ENCODE measurements around the gene MAMDC2.

The MAMDC2 gene

DNA sequence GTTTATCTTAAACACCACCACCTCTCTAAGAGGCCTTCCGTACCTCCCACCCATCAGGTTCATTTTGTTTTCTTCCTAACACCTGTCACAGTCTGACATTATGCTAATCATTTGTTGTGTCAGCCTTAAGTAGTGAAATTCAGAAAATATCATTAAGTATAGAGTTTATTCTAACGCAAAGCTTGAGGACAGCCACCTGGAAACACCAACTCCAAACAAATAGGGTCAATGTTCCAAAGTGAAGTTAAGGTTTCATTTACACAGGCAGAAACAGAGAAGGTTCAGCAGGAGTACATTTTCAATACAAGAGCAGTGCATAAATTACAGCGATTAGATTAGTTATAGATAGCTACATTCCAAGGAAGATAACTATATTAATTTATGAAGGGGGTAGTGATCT, 213.9 kb downstream of the MAMDC2 start:
- H3F3A ChIP-seq (ENCODE audit: low read depth), result no peaks in the 10 kb centered on the region
- peaks cover 32% of the 10 kb centered on the region for H4K20me1 ChIP-seq (ENCODE audit: insufficient read depth, low read length, poor library complexity, severe bottlenecking)
- no peaks in the 10 kb centered on the region for H3K9me3 ChIP-seq (ENCODE audit: insufficient read depth, low read depth, low read length)
- H3K36me3 ChIP-seq (ENCODE audit: insufficient read depth, low read length), result no peaks in the 10 kb centered on the region
- H2AFZ ChIP-seq (ENCODE audit: low read length), result peak overlapping the region; percentile 96; the same call in 1 of the 2 replicates
- peak overlapping the region; percentile 92 for H3K4me2 ChIP-seq (ENCODE audit: low read depth, low read length, poor library complexity, severe bottlenecking)
- no peak for TF ChIP-seq EZH2phosphoT487 (IDR thresholded peaks at IDR 0.05; ENCODE audit: borderline replicate concordance)
- TF ChIP-seq, protein P1, sequence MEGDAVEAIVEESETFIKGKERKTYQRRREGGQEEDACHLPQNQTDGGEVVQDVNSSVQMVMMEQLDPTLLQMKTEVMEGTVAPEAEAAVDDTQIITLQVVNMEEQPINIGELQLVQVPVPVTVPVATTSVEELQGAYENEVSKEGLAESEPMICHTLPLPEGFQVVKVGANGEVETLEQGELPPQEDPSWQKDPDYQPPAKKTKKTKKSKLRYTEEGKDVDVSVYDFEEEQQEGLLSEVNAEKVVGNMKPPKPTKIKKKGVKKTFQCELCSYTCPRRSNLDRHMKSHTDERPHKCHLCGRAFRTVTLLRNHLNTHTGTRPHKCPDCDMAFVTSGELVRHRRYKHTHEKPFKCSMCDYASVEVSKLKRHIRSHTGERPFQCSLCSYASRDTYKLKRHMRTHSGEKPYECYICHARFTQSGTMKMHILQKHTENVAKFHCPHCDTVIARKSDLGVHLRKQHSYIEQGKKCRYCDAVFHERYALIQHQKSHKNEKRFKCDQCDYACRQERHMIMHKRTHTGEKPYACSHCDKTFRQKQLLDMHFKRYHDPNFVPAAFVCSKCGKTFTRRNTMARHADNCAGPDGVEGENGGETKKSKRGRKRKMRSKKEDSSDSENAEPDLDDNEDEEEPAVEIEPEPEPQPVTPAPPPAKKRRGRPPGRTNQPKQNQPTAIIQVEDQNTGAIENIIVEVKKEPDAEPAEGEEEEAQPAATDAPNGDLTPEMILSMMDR (conservative IDR thresholded peaks at IDR 0.05; ENCODE audit: low read length), result no peak
- no peaks in the 10 kb centered on the region for H3K9me2 ChIP-seq (replicated peaks; ENCODE audit: low read depth, low read length)
- peak overlapping the region; percentile 90 for H3K9ac ChIP-seq (ENCODE audit: low read depth, low read length, poor library complexity, severe bottlenecking)
- no peaks in the 10 kb centered on the region for H3K27me3 ChIP-seq (ENCODE audit: insufficient read depth, low read length, poor library complexity, severe bottlenecking)
- H3K79me2 ChIP-seq (ENCODE audit: insufficient read depth, low read length), result peaks cover 52% of the 10 kb centered on the region
- peaks cover 73% of the 10 kb centered on the region for H3K4me1 ChIP-seq (ENCODE audit: insufficient read depth, low read length, poor library complexity, severe bottlenecking)
- H3K4me3 ChIP-seq (ENCODE audit: low read length, poor library complexity, severe bottlenecking), result peak overlapping the region; percentile 79

DNA sequence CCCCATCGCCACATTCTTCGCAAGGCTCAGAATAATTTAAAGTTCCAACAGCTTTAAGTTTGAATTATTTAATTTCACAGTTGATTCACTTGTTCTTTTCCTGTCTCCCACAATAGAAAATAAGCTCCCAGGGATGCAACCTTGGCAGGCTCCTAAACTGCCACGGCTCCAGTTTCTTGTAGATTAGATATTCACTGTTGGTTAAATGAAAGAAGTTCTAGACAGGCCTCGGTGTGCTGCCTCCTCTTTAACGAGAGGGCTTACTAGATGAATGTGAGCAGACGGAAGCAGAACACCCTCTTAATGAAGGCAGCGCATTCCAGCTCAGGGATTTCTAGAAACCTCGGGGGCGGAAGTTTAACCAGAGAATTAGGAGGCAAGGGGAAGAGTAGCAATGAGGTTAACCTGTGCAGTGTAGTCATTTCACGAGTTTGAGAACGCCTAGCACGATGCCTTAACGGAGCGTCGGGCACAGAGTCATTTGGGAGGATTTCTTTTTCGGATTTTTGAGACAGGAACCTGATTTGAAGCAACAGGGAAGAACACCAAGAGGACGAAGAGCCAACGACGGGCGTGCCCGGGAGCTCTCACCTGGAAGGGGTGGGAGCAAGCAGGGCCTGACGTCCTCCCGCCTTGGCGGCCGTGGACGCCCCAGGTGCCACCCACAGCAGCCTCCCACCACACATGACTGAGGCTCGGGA, 214.5 kb downstream of the MAMDC2 start:
- TF ChIP-seq, protein P1 (conservative IDR thresholded peaks at IDR 0.05; ENCODE audit: low read length), result no peak
- no peak for TF ChIP-seq EZH2phosphoT487 (IDR thresholded peaks at IDR 0.05; ENCODE audit: borderline replicate concordance)
- Histone ChIP-seq H3K4me2 (ENCODE audit: low read depth, low read length, poor library complexity, severe bottlenecking) (peak overlapping the region; percentile 92), H2AFZ (ENCODE audit: low read length) (peak overlapping the region; percentile 96), H3K27me3 (ENCODE audit: insufficient read depth, low read length, poor library complexity, severe bottlenecking) (no peaks in the 10 kb centered on the region), H3K36me3 (ENCODE audit: insufficient read depth, low read length) (no peaks in the 10 kb centered on the region), H3K79me2 (ENCODE audit: insufficient read depth, low read length) (peaks cover 58% of the 10 kb centered on the region), H3K4me3 (ENCODE audit: low read length, poor library complexity, severe bottlenecking) (peak overlapping the region; percentile 79), H3K4me1 (ENCODE audit: insufficient read depth, low read length, poor library complexity, severe bottlenecking) (peaks cover 79% of the 10 kb centered on the region), H3K9ac (ENCODE audit: low read depth, low read length, poor library complexity, severe bottlenecking) (peak overlapping the region; percentile 90), H3F3A (ENCODE audit: low read depth) (no peaks in the 10 kb centered on the region), H4K20me1 (ENCODE audit: insufficient read depth, low read length, poor library complexity, severe bottlenecking) (peaks cover 38% of the 10 kb centered on the region), H3K9me3 (ENCODE audit: insufficient read depth, low read depth, low read length) (no peaks in the 10 kb centered on the region), H3K9me2 (replicated peaks; ENCODE audit: low read depth, low read length) (no peaks in the 10 kb centered on the region)

DNA sequence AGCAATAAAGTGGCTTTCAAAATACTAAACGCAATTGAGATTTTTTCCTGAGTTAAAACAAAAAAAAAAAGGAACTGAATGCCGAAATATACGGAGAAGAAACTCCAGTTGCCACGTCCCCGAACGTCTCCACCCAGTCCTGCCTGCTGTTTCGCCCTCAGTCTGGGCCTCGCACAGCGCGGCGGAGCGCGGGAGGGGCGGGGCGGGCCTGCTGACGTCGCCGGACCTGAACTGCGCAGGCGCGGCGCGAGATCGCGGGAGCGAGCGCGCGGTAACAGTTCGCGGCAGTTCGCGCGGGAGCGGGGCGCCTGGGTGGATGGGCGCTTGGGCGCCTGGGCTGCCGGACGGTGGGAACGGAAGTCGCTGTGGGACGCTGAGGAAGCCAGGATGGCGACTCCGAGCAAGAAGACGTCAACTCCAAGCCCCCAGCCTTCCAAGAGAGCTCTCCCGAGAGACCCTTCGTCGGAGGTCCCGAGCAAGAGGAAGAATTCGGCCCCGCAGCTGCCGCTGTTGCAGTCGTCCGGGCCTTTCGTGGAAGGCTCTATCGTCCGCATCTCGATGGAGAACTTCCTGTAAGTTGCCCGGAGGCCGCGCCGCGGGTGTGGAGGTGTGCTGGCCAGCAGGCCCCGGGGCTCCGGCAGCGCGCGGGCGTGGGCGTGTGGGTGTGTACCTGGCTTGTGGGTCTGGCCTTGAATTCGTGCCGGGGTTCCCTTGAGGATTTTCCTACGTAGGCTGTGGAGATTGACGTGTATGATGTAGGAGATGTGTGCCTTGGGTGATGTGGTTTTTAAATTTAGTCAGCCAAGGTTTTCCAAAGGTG, 215.3 kb downstream of the MAMDC2 start, which contains the start of gene SMC5:
Gene SMC5, plus strand, starts transcription at position 287 of the 820 bp plus-strand sequence. Its CDS starts 101 bp downstream, at position 388.
- H2AFZ ChIP-seq (ENCODE audit: low read length), result peak within 1 kb of the TSS; percentile 96
- H3K27me3 ChIP-seq (ENCODE audit: insufficient read depth, low read length, poor library complexity, severe bottlenecking), result no peaks in the 10 kb centered on the region
- H3K9ac ChIP-seq (ENCODE audit: low read depth, low read length, poor library complexity, severe bottlenecking), result peak within 1 kb of the TSS; percentile 90
- peak within 1 kb of the TSS; percentile 79 for H3K4me3 ChIP-seq (ENCODE audit: low read length, poor library complexity, severe bottlenecking)
- H3K4me1 ChIP-seq (ENCODE audit: insufficient read depth, low read length, poor library complexity, severe bottlenecking), result peaks cover 85% of the 10 kb centered on the region
- H3K79me2 ChIP-seq (ENCODE audit: insufficient read depth, low read length), result peaks cover 65% of the 10 kb centered on the region
- no peaks in the 10 kb centered on the region for H3F3A ChIP-seq (ENCODE audit: low read depth)
- peak within 1 kb of the TSS; percentile 96 for H3K4me2 ChIP-seq (ENCODE audit: low read depth, low read length, poor library complexity, severe bottlenecking)
- H4K20me1 ChIP-seq (ENCODE audit: insufficient read depth, low read length, poor library complexity, severe bottlenecking), result peaks cover 46% of the 10 kb centered on the region
- H3K9me2 ChIP-seq (replicated peaks; ENCODE audit: low read depth, low read length), result no peaks in the 10 kb centered on the region
- TF ChIP-seq EZH2phosphoT487 (IDR thresholded peaks at IDR 0.05; ENCODE audit: borderline replicate concordance), result no peak
- no peaks in the 10 kb centered on the region for H3K36me3 ChIP-seq (ENCODE audit: insufficient read depth, low read length)
- H3K9me3 ChIP-seq (ENCODE audit: insufficient read depth, low read depth, low read length), result no peaks in the 10 kb centered on the region
